Activated CD4-positive, alpha-beta memory T cell treated with anti-CD3 and anti-CD28 coated beads, Interleukin-2, amount 10 ng/mL, durations not matched to agents 7 days and 5 days (primary cell): ENCODE results near the gene PARP8. TPM values are rescaled to one million over a fixed set of nuclear protein-coding genes. Genes with fewer than 3 reads are reported as not detected.
"Not testable (repeated sequence)": the region's sequence is repeated elsewhere in the genome, so short reads cannot be mapped to it uniquely, and the experiment has no call there.

Source experiments
- CTCF ChIA-PET: fragments of 350-600 bp; sonication (Branson Sonifier 250); formaldehyde crosslinking; loops from one replicate; lab custom pipeline; 2021; ENCODE audit warnings: antibody characterized with exemption, inconsistent platforms; lab: Charles Lee
- POLR2A ChIA-PET: fragments of 350-600 bp; sonication (Branson Sonifier 250); formaldehyde crosslinking; loops from one replicate; lab custom pipeline; 2021; ENCODE audit warnings: antibody characterized with exemption; lab: Charles Lee
- DNase-seq: peaks from one replicate; pipeline ENCODE4 v3.0.0-alpha.2; 2020
- H3K27ac Mint-ChIP-seq: one replicate; pipeline ENCODE4 v1.8.0; 2021; ENCODE audit warnings: mild to moderate bottlenecking, mixed read lengths
- H3K27me3 Mint-ChIP-seq: one replicate; pipeline ENCODE4 v1.8.0; 2021; ENCODE audit warnings: mixed read lengths
- H3K36me3 Mint-ChIP-seq: one replicate; pipeline ENCODE4 v1.8.0; 2021; ENCODE audit warnings: low read depth, mixed read lengths
- H3K4me1 Mint-ChIP-seq: one replicate; pipeline ENCODE4 v1.8.0; 2021; ENCODE audit warnings: mixed read lengths
- H3K4me3 Mint-ChIP-seq: one replicate; pipeline ENCODE4 v1.8.0; 2021; ENCODE audit warnings: mild to moderate bottlenecking, mixed read lengths
- H3K9me3 Mint-ChIP-seq: one replicate; pipeline ENCODE4 v1.8.0; 2021; ENCODE audit warnings: mixed read lengths
- total RNA-seq, 2 experiments: library from RNA; stranded (reverse); gene quantifications; one replicate each; pipeline ENCODE4 v1.2.3, GENCODE V29; 2021

Gene PARP8
- total RNA-seq, 2 experiments from 2014 or later, result 91.7 to 96.2 TPM

- Mint-ChIP-seq H3K4me3 (no peak overlapping the region), H3K27me3 (no peaks in the 10 kb centered on the region), H3K9me3 (no peaks in the 10 kb centered on the region), H3K36me3 (peaks cover 59% of the 10 kb centered on the region), H3K27ac (no peak overlapping the region), H3K4me1 (peaks cover 12% of the 10 kb centered on the region)
- no peak for DNase-seq
- CTCF ChIA-PET, result interaction anchor here (0.5 kb wide), 1 partner anchor 187 kb away, joined by 3 read pairs; no protein-coding TSS in a partner anchor
- POLR2A ChIA-PET, result interaction anchor here (0.9 kb wide), 1 partner anchor 325 kb away, joined by 3 read pairs; the partner anchor contains the start of gene EMB
Measured at GRCh38 chr5:50766042-50766441, 99.6 kb downstream of the PARP8 start.

DNA sequence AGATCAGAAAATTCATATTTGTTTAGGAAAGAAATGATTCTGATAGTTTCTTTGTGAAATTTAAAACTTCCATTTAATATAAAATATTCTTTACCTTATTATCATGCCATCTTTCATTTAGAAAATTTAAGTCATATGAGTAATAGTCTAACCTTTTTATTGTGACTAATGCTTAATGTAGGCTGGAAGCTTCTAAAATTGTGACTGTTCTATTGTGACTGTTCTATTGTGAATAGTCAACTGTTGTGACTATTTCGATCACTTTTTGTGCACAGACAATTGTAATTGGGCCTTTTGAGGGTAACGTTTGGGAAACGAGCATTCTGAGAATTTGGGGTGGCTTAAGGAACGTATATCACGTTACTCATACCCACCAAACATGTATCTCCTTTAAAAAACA, 100.0 kb downstream of the PARP8 start:
- H3K27me3 Mint-ChIP-seq, result no peaks in the 10 kb centered on the region
- POLR2A ChIA-PET, result no interaction called here
- no peak overlapping the region for H3K27ac Mint-ChIP-seq
- CTCF ChIA-PET, result no interaction called here
- no peaks in the 10 kb centered on the region for H3K9me3 Mint-ChIP-seq
- peaks cover 62% of the 10 kb centered on the region for H3K36me3 Mint-ChIP-seq
- no peak overlapping the region for H3K4me3 Mint-ChIP-seq
- H3K4me1 Mint-ChIP-seq, result peaks cover 12% of the 10 kb centered on the region
- DNase-seq, result no peak

- CTCF ChIA-PET, result interaction anchor here (1.5 kb wide), 1 partner anchor 18 kb away, joined by 4 read pairs; no protein-coding TSS in a partner anchor
- H3K9me3 Mint-ChIP-seq, result peaks cover 2% of the 10 kb centered on the region
- peaks cover 12% of the 10 kb centered on the region for H3K4me1 Mint-ChIP-seq
- H3K36me3 Mint-ChIP-seq, result peaks cover 65% of the 10 kb centered on the region
- POLR2A ChIA-PET, result no interaction called here
- H3K27me3 Mint-ChIP-seq, result no peaks in the 10 kb centered on the region
- no peak overlapping the region for H3K4me3 Mint-ChIP-seq
- DNase-seq, result no peak
- H3K27ac Mint-ChIP-seq, result no peak overlapping the region
Measured at GRCh38 chr5:50766967-50767366, 100.5 kb downstream of the PARP8 start.

GRCh38 chr5:50767588-50767987, 101.2 kb downstream of the PARP8 start:
- H3K27ac Mint-ChIP-seq, result no peak overlapping the region
- ChIA-PET CTCF (interaction anchor here (1.5 kb wide), 1 partner anchor 19 kb away, joined by 4 read pairs; no protein-coding TSS in a partner anchor), POLR2A (no interaction called here)
- H3K36me3 Mint-ChIP-seq, result peaks cover 65% of the 10 kb centered on the region
- H3K4me1 Mint-ChIP-seq, result peaks cover 12% of the 10 kb centered on the region
- no peaks in the 10 kb centered on the region for H3K27me3 Mint-ChIP-seq
- no peak overlapping the region for H3K4me3 Mint-ChIP-seq
- peaks cover 3% of the 10 kb centered on the region for H3K9me3 Mint-ChIP-seq
- no peak for DNase-seq

DNA sequence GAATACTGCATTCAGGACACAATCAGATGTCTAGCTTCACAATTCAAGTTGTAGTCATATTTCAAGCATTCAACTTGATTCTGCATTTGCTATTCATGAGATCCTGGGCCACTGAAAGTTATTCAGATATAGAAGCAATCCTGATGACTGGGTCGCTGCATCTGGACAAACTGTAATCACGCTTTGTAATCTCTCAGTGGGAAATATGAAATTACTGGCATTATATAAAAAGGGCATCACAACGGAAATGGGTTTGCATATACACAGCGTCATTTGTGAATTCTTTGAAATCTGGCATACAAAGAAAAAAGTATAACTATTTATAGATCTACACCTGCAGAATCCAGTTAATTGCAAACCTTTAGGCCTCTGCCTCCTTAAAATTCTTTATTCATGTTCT, 102.2 kb downstream of the PARP8 start:
- peaks cover 70% of the 10 kb centered on the region for H3K36me3 Mint-ChIP-seq
- CTCF ChIA-PET, result interaction anchor here (1.5 kb wide), 1 partner anchor 20 kb away, joined by 4 read pairs; no protein-coding TSS in a partner anchor
- no peak for DNase-seq
- H3K27ac Mint-ChIP-seq, result no peak overlapping the region
- H3K4me3 Mint-ChIP-seq, result no peak overlapping the region
- POLR2A ChIA-PET, result no interaction called here
- peaks cover 12% of the 10 kb centered on the region for H3K4me1 Mint-ChIP-seq
- H3K27me3 Mint-ChIP-seq, result no peaks in the 10 kb centered on the region
- peaks cover 10% of the 10 kb centered on the region for H3K9me3 Mint-ChIP-seq

DNA sequence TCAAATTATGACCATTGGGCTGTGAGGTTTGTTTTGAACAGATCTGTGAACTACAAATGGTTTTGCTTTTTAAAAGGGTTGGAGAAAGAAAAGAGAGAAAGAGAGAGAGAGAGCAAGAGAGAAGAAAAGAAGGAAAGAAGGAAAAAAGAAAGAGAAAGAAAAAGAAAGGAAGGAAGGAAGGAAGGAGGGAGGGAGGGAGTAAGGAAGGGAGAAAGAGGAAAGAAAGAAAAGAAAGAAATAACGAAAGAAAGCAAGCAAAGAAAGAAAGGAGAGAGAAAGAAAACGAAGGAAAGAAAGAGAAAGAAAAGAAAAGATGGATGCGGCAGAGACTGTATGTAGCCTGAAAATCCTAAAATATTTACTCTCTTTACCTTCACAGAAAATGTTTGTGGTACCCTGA, 104.0 kb downstream of the PARP8 start:
- POLR2A ChIA-PET, result no interaction called here
- Mint-ChIP-seq H3K36me3 (peaks cover 72% of the 10 kb centered on the region), H3K27ac (no peak overlapping the region), H3K27me3 (no peaks in the 10 kb centered on the region), H3K4me3 (no peak overlapping the region), H3K4me1 (peaks cover 12% of the 10 kb centered on the region), H3K9me3 (peaks cover 16% of the 10 kb centered on the region)
- CTCF ChIA-PET, result no interaction called here
- DNase-seq, result no peak

DNA sequence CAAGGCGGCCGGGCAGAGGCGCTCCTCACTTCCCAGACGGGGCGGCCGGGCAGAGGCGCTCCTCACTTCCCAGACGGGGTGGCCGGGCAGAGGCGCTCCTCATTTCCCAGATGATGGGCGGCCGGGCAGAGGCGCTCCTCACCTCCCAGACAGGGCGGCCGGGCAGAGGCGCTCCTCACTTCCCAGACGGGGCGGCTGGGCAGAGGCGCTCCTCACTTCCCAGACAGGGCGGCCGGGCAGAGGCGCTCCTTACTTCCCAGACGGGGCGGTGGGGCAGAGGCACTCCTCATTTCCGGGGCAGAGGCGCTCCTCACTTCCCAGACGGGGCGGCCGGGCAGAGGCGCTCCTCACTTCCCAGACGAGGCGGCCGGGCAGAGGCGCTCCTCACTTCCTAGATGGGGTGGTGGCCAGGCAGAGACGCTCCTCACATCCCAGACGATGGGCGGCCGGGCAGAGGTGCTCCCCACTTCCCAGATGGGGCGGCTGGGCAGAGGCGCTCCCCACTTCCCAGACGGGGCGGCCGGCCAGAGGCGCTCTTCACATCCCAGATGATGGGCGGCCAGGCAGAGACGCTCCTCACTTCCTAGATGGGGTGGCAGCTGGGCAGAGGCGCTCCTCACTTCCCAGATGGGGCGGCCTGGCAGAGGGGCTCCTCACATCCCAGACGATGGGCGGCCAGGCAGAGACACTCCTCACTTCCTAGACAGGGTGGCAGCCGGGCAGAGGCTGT, 108.2 kb downstream of the PARP8 start:
- POLR2A ChIA-PET, H3K27ac Mint-ChIP-seq, H3K4me3 Mint-ChIP-seq, DNase-seq, CTCF ChIA-PET, H3K4me1 Mint-ChIP-seq, H3K27me3 Mint-ChIP-seq: not testable (repeated sequence)
- Mint-ChIP-seq H3K36me3 (peaks cover 67% of the 10 kb centered on the region), H3K9me3 (peaks cover 16% of the 10 kb centered on the region)

DNA sequence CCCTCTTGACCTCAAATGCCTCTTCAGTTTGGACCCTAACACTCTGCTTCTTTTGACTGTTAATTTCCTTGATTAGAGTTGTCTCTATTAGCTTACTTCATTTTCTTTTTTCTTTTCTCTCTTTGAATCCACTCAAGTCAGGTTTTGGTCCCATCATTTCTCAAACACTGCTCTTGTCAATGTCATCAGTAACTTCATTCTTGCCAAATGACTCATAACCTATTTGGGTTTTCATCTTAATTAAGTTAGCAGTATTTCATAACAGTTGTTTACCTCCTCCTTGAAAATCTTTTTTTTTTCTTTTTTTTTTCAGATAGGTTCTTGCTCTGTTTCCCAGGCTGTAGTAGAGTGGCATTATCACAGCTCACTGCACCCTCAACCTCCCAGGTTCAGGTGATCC, 119.6 kb downstream of the PARP8 start:
- no peaks in the 10 kb centered on the region for H3K27me3 Mint-ChIP-seq
- H3K4me3 Mint-ChIP-seq, result no peak overlapping the region
- ChIA-PET CTCF (no interaction called here), POLR2A (no interaction called here)
- peaks cover 71% of the 10 kb centered on the region for H3K36me3 Mint-ChIP-seq
- DNase-seq, result no peak
- H3K9me3 Mint-ChIP-seq, result peaks cover 6% of the 10 kb centered on the region
- no peak overlapping the region for H3K27ac Mint-ChIP-seq
- peaks cover 11% of the 10 kb centered on the region for H3K4me1 Mint-ChIP-seq

- Mint-ChIP-seq H3K9me3 (no peaks in the 10 kb centered on the region), H3K27ac (no peak overlapping the region), H3K4me1 (peaks cover 3% of the 10 kb centered on the region), H3K4me3 (no peak overlapping the region), H3K36me3 (peaks cover 58% of the 10 kb centered on the region), H3K27me3 (no peaks in the 10 kb centered on the region)
- CTCF ChIA-PET, result no interaction called here
- POLR2A ChIA-PET, result no interaction called here
- no peak for DNase-seq
Measured at GRCh38 chr5:50791813-50792212, 125.4 kb downstream of the PARP8 start.

- Mint-ChIP-seq H3K4me3 (no peak overlapping the region), H3K27me3 (no peaks in the 10 kb centered on the region), H3K4me1 (no peaks in the 10 kb centered on the region), H3K27ac (no peak overlapping the region), H3K9me3 (no peaks in the 10 kb centered on the region), H3K36me3 (peaks cover 56% of the 10 kb centered on the region)
- CTCF ChIA-PET, result no interaction called here
- no peak for DNase-seq
- POLR2A ChIA-PET, result no interaction called here
Measured at GRCh38 chr5:50792843-50793242, 126.4 kb downstream of the PARP8 start.

GRCh38 chr5:50794812-50795211, 128.4 kb downstream of the PARP8 start:
- CTCF ChIA-PET, result interaction anchor here (1.7 kb wide), 1 partner anchor 169 kb away, joined by 4 read pairs; no protein-coding TSS in a partner anchor
- H3K36me3 Mint-ChIP-seq, result peaks cover 52% of the 10 kb centered on the region
- no peak overlapping the region for H3K27ac Mint-ChIP-seq

DNA sequence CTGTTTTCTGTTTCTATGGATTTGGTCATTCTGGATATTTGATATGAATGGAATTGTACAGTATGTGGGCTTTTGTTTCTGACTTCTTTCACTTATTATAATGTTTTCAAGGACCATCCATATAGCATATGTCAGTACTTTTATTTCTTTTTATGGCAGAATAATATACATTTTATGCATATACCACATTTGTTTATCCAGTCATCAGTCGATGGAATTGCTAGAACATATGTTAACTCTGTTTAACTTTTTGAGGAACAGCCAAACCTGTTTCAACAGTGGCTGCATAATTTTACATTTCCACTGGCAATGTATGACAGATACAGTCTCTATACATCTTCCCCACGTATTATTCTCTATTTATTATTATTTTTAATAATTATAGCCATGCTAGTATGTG, 131.6 kb downstream of the PARP8 start:
- no peak for DNase-seq
- Mint-ChIP-seq H3K4me1 (no peaks in the 10 kb centered on the region), H3K36me3 (peaks cover 51% of the 10 kb centered on the region), H3K4me3 (no peak overlapping the region), H3K27ac (no peak overlapping the region), H3K27me3 (no peaks in the 10 kb centered on the region), H3K9me3 (peaks cover 9% of the 10 kb centered on the region)
- ChIA-PET POLR2A (no interaction called here), CTCF (no interaction called here)

More at GRCh38 chr5:50794812-50795211, 128.4 kb downstream of the PARP8 start:
- Mint-ChIP-seq H3K4me1 (no peaks in the 10 kb centered on the region), H3K9me3 (no peaks in the 10 kb centered on the region), H3K27me3 (no peaks in the 10 kb centered on the region), H3K4me3 (no peak overlapping the region)
- no peak for DNase-seq
- POLR2A ChIA-PET, result no interaction called here

GRCh38 chr5:50799596-50799995, 133.2 kb downstream of the PARP8 start:
- peaks cover 61% of the 10 kb centered on the region for H3K36me3 Mint-ChIP-seq
- DNase-seq, result no peak
- no peaks in the 10 kb centered on the region for H3K4me1 Mint-ChIP-seq
- no peaks in the 10 kb centered on the region for H3K27me3 Mint-ChIP-seq
- ChIA-PET POLR2A (no interaction called here), CTCF (no interaction called here)
- H3K9me3 Mint-ChIP-seq, result peaks cover 15% of the 10 kb centered on the region
- no peak overlapping the region for H3K4me3 Mint-ChIP-seq
- H3K27ac Mint-ChIP-seq, result no peak overlapping the region

DNA sequence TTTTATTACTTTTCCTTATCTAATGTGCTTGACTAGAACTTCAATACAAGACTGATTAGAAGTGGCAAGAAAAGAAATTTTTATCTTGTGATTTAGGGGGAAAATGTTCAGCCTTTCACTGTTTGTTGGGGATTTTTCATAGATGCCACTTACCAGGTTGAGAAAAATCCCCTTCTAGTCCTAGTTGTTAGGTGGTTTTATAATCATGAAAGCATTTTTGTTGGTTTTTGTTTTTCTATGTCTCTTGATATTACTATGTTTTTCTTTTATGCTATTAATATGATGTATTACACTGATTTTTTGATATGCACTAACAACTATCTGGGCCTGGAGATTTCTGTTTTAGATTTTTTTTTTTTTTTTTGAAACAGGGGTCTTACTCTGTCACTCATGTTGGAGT, 134.0 kb downstream of the PARP8 start:
- H3K4me3 Mint-ChIP-seq, result no peak overlapping the region
- peaks cover 15% of the 10 kb centered on the region for H3K9me3 Mint-ChIP-seq
- ChIA-PET POLR2A (no interaction called here), CTCF (no interaction called here)
- H3K27me3 Mint-ChIP-seq, result no peaks in the 10 kb centered on the region
- H3K36me3 Mint-ChIP-seq, result peaks cover 56% of the 10 kb centered on the region
- DNase-seq, result no peak
- H3K27ac Mint-ChIP-seq, result no peak overlapping the region
- H3K4me1 Mint-ChIP-seq, result peaks cover 1% of the 10 kb centered on the region
